ENCODE measurements around the gene GRB10.

Gene GRB10

DNA sequence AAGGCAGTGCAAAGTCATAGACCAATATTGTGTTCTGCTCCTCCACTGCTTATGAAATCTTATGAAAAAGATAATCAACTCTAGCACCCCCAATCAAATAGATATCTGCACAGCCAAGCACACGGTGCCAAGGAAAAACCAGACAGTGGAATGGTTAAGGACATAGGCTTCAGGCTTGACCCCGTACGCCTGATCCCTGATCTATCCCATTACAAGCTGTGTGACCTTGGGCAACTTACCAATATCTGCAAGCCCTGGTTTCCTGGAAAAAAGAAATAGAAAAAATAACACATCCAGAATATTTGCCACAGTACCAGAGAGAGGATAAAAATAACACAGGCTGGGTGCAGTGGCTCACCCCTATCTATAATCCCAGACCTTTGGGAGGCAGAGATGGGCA lies 56.9 kb downstream of the GRB10 start (continued):
- TF ChIP-seq TOX (CRISPR knock-in tag; IDR thresholded peaks at IDR 0.05; ENCODE audit: borderline replicate concordance) = no peak
- TF ChIP-seq ISL1 (CRISPR knock-in tag; IDR thresholded peaks at IDR 0.05) = no peak
- no peak for TF ChIP-seq ZNF565 (CRISPR knock-in tag; conservative IDR thresholded peaks at IDR 0.05; ENCODE audit: low read depth)
- TF ChIP-seq RARB (CRISPR knock-in tag; IDR thresholded peaks at IDR 0.05) = no peak
- no peak for TF ChIP-seq SNAI2 (CRISPR knock-in tag; IDR thresholded peaks at IDR 0.05)
- no peak for TF ChIP-seq CSDC2 (CRISPR knock-in tag; IDR thresholded peaks at IDR 0.05)
- TF ChIP-seq ZNF8 (CRISPR knock-in tag; IDR thresholded peaks at IDR 0.05) = no peak
- TF ChIP-seq CSRNP3 (CRISPR knock-in tag; IDR thresholded peaks at IDR 0.05) = no peak

DNA sequence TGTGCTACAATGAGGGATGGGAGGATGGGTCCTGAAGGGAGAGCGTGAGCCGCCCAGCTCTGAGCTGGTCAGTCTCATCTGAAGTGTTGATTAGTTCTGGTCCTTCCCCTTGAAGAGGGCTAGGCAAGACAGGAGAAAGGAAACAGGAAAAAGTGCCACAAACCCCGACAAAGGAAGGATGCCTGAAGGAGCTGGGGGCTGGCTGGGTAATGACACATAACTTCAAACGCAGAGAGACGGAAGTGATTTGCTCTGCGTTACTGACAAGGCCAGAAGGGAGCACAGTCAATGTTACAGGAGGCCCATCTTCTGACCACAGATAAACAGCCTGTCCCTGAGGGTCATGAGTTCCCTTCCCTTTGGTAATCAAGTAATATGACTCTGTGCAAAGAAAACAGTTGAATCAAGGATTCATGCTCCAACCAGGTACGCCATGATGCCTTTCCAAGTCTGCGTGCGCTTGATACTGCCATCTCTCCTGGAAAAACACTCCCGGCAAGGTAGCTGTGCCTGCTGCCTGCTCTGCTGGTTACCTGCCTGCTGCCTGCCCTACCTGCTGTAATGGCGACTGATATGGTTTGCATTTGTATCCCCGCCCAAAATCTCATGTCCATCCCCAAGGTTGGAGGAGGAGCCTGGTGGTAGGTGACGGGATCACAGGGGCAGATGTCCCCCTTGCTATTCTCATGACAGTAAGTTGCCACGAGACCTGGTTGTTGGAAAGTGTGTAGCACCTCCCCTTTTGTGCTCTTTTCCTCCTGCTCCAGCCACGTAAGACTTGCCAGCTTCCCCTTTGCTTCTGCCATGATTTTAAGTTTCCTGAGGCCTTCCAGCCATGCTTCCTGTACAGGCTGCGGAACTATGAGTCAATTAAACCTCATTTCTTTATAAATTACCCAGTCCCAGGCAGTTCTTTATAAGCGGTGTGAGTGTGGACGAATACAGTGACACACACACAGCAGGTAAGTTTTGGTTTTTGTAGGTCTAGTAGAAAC lies 57.9 kb downstream of the GRB10 start:
- ATAC-seq = no peak
- TF ChIP-seq, protein P1, sequence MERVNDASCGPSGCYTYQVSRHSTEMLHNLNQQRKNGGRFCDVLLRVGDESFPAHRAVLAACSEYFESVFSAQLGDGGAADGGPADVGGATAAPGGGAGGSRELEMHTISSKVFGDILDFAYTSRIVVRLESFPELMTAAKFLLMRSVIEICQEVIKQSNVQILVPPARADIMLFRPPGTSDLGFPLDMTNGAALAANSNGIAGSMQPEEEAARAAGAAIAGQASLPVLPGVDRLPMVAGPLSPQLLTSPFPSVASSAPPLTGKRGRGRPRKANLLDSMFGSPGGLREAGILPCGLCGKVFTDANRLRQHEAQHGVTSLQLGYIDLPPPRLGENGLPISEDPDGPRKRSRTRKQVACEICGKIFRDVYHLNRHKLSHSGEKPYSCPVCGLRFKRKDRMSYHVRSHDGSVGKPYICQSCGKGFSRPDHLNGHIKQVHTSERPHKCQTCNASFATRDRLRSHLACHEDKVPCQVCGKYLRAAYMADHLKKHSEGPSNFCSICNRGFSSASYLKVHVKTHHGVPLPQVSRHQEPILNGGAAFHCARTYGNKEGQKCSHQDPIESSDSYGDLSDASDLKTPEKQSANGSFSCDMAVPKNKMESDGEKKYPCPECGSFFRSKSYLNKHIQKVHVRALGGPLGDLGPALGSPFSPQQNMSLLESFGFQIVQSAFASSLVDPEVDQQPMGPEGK (CRISPR knock-in tag; IDR thresholded peaks at IDR 0.05; ENCODE audit: borderline replicate concordance) = no peak
- no peak for TF ChIP-seq ZFP3 (CRISPR knock-in tag; IDR thresholded peaks at IDR 0.05)
- TF ChIP-seq ZNF565 (CRISPR knock-in tag; conservative IDR thresholded peaks at IDR 0.05; ENCODE audit: low read depth) = no peak
- no peak for TF ChIP-seq BACH2 (CRISPR knock-in tag; IDR thresholded peaks at IDR 0.05; ENCODE audit: borderline replicate concordance)
- TF ChIP-seq TOX (CRISPR knock-in tag; IDR thresholded peaks at IDR 0.05; ENCODE audit: borderline replicate concordance) = no peak
- no peak for TF ChIP-seq ISL1 (CRISPR knock-in tag; IDR thresholded peaks at IDR 0.05)
- TF ChIP-seq ESRRG (CRISPR knock-in tag; IDR thresholded peaks at IDR 0.05) = no peak
- TF ChIP-seq ARNTL (CRISPR knock-in tag; IDR thresholded peaks at IDR 0.05; ENCODE audit: borderline replicate concordance, low read depth) = no peak
- TF ChIP-seq ZFP30 (CRISPR knock-in tag; IDR thresholded peaks at IDR 0.05) = no peak
- TF ChIP-seq ZNF70 (CRISPR knock-in tag; IDR thresholded peaks at IDR 0.05) = no peak
- TF ChIP-seq PPARA (CRISPR knock-in tag; IDR thresholded peaks at IDR 0.05; ENCODE audit: borderline replicate concordance) = no peak
- TF ChIP-seq, protein P2, sequence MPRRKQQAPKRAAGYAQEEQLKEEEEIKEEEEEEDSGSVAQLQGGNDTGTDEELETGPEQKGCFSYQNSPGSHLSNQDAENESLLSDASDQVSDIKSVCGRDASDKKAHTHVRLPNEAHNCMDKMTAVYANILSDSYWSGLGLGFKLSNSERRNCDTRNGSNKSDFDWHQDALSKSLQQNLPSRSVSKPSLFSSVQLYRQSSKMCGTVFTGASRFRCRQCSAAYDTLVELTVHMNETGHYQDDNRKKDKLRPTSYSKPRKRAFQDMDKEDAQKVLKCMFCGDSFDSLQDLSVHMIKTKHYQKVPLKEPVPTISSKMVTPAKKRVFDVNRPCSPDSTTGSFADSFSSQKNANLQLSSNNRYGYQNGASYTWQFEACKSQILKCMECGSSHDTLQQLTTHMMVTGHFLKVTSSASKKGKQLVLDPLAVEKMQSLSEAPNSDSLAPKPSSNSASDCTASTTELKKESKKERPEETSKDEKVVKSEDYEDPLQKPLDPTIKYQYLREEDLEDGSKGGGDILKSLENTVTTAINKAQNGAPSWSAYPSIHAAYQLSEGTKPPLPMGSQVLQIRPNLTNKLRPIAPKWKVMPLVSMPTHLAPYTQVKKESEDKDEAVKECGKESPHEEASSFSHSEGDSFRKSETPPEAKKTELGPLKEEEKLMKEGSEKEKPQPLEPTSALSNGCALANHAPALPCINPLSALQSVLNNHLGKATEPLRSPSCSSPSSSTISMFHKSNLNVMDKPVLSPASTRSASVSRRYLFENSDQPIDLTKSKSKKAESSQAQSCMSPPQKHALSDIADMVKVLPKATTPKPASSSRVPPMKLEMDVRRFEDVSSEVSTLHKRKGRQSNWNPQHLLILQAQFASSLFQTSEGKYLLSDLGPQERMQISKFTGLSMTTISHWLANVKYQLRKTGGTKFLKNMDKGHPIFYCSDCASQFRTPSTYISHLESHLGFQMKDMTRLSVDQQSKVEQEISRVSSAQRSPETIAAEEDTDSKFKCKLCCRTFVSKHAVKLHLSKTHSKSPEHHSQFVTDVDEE (CRISPR knock-in tag; IDR thresholded peaks at IDR 0.05) = no peak
- TF ChIP-seq GLIS3 (CRISPR knock-in tag; IDR thresholded peaks at IDR 0.05) = no peak
- no peak for TF ChIP-seq RARB (CRISPR knock-in tag; IDR thresholded peaks at IDR 0.05)
- TF ChIP-seq ZC3H10 (CRISPR knock-in tag; IDR thresholded peaks at IDR 0.05) = no peak
- no peak for TF ChIP-seq OSR1 (CRISPR knock-in tag; IDR thresholded peaks at IDR 0.05)

DNA sequence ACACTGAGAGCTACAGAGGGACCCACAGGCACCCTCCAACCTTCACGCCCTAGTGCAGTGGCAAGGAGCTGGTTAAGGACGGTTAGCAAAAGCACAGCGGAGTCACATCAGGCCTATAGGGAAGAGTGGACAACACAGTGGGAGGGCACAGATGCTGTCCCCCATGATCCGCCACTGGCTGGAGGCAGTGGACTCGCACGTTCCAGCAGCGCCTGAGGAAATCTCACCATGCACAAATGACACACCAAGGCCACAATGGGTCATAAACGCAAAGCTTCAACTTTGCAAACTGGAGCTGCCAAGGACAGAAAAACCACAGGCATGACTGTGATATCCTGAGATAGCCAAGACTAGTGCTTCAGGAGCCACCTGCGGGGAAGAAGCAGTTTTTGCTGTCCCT lies 58.8 kb downstream of the GRB10 start:
- ATAC-seq = no peak
- TF ChIP-seq RARB (CRISPR knock-in tag; IDR thresholded peaks at IDR 0.05) (no peak), ZNF70 (CRISPR knock-in tag; IDR thresholded peaks at IDR 0.05) (no peak)

DNA sequence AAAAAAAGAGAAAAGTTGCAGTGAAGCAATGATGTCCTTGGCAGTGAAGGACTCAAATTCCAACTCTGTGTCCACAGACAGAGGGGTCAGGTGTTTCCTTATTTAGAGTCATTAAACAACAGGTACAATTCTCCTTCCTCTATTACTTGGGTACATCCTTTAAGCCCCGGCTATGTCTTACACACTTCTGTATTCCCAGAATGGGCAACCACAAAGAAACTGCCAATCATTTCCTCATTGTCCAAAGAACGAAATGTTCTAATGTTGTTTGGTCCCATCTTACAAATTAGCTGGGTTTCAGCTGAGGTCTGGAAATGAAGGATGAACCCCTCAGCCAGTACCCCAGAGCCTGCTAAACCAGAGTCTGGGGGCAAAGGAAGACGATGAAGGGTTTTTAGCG lies 59.5 kb downstream of the GRB10 start:
- ATAC-seq = no peak
- TF ChIP-seq, protein P3, sequence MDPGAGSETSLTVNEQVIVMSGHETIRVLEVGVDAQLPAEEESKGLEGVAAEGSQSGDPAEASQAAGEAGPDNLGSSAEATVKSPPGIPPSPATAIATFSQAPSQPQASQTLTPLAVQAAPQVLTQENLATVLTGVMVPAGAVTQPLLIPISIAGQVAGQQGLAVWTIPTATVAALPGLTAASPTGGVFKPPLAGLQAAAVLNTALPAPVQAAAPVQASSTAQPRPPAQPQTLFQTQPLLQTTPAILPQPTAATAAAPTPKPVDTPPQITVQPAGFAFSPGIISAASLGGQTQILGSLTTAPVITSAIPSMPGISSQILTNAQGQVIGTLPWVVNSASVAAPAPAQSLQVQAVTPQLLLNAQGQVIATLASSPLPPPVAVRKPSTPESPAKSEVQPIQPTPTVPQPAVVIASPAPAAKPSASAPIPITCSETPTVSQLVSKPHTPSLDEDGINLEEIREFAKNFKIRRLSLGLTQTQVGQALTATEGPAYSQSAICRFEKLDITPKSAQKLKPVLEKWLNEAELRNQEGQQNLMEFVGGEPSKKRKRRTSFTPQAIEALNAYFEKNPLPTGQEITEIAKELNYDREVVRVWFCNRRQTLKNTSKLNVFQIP (CRISPR knock-in tag; IDR thresholded peaks at IDR 0.05; ENCODE audit: borderline replicate concordance, low read depth) = no peak
- no peak for TF ChIP-seq GLIS3 (CRISPR knock-in tag; IDR thresholded peaks at IDR 0.05)
- TF ChIP-seq ESRRG (CRISPR knock-in tag; IDR thresholded peaks at IDR 0.05) = no peak
- no peak for TF ChIP-seq SNAI2 (CRISPR knock-in tag; IDR thresholded peaks at IDR 0.05)
- TF ChIP-seq, protein P2 (CRISPR knock-in tag; IDR thresholded peaks at IDR 0.05) = no peak
- no peak for TF ChIP-seq ZC3H10 (CRISPR knock-in tag; IDR thresholded peaks at IDR 0.05)
- no peak for TF ChIP-seq TCF4 (CRISPR knock-in tag; IDR thresholded peaks at IDR 0.05; ENCODE audit: borderline replicate concordance)
- no peak for TF ChIP-seq OSR1 (CRISPR knock-in tag; IDR thresholded peaks at IDR 0.05)
- no peak for TF ChIP-seq RARB (CRISPR knock-in tag; IDR thresholded peaks at IDR 0.05)
- TF ChIP-seq CSDC2 (CRISPR knock-in tag; IDR thresholded peaks at IDR 0.05) = no peak
- no peak for TF ChIP-seq ISL1 (CRISPR knock-in tag; IDR thresholded peaks at IDR 0.05)
